ENCODE results near the gene TFPT.

Gene TFPT

DNA sequence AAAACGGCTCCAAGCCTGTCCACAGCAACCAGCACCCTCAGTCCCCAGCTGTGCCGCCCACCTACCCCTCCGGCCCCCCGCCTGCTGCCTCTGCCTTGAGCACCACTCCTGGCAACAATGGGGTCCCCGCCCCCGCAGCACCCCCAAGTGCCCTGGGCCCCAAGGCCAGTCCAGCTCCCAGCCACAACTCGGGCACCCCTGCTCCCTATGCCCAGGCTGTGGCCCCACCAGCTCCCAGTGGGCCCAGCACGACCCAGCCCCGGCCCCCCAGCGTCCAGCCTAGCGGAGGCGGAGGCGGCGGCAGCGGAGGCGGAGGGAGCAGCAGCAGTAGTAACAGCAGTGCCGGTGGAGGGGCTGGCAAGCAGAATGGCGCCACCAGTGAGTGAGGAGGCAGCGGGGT, 32.7 kb upstream of the TFPT start:
- DNase-seq = no peak

DNA sequence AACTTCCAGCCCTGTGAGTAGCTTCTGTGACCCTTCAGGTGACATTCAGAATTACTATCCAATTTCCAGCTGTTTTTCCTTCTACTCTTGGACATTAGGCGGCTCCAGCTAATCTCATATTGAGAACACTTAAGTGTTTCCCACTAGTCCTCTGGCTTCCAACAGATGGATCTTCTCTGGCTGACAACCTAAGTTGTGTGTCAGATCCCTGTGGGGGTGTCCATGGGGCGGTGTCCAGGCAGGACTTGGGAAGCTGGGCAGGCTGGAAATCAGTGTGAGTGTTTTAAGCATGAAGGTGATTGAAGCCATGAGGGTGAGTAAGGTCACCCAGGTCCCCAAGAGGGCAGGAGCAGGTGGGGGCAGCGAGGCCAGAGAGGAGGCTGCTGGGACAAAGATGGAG, 32.2 kb upstream of the TFPT start:
- DNase-seq = no peak

GRCh38 chr19:54145541-54146158, 30.2 kb upstream of the TFPT start:
- no peak for DNase-seq

GRCh38 chr19:54142166-54142780, 26.8 kb upstream of the TFPT start:
- DNase-seq = no peak

DNA sequence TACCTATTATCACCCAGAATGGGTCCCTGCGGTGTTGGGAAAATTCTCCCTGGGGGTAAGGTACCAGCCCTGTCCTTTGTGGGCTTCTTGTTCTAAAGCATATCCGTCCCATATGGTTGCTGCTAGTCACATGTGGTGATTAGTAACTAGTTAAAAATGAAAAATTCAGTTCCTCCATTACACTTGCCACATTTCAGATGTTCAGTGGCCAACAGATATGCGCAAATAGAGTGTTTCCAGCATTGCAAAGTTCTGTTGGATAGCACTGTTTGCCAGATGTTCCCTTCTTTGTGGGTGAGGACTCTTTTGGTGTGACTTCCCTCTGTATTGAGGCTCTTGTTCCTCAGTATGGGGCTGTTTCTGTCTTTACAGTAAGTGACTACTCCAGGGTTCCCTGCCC, 25.9 kb upstream of the TFPT start:
- DNase-seq = no peak

DNA sequence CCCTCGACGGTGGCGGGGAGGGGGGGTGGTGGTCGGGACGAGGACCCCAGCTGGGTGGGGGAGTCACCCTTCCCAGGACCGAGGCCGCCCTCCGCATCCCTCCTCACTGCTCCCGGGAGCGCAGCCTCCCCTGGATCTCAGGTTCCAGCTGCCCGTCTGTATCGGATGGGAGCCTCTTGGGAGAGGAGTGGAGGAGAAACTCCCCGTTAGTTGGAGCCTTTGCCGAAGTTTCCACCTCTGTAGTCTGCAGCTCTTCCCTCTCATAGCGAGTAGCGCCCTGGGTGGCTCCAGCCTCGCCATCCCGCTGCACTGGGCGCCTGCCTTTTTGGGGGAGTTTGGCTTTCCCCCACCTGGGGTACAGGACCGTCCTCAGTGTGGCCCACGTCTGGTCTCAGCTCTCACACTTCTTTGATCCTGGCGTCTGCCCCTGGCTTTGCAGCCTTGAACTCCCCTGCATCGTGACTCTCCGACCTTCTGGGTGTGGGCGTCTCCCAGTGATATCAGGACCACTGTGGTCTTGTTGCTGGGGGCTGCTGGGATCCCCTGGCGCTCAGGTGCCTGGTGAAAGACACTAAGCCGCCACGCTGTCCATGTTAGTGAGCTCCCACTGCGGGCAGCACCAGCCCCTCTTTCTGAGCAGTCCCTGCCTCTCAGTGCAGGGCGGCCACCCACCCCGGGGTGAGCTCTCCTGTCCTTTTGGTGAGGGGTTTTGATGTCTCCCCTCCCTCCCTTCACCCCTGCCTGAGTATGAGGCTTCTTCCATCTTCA, 23.2 kb upstream of the TFPT start:
- no peak for DNase-seq

DNA sequence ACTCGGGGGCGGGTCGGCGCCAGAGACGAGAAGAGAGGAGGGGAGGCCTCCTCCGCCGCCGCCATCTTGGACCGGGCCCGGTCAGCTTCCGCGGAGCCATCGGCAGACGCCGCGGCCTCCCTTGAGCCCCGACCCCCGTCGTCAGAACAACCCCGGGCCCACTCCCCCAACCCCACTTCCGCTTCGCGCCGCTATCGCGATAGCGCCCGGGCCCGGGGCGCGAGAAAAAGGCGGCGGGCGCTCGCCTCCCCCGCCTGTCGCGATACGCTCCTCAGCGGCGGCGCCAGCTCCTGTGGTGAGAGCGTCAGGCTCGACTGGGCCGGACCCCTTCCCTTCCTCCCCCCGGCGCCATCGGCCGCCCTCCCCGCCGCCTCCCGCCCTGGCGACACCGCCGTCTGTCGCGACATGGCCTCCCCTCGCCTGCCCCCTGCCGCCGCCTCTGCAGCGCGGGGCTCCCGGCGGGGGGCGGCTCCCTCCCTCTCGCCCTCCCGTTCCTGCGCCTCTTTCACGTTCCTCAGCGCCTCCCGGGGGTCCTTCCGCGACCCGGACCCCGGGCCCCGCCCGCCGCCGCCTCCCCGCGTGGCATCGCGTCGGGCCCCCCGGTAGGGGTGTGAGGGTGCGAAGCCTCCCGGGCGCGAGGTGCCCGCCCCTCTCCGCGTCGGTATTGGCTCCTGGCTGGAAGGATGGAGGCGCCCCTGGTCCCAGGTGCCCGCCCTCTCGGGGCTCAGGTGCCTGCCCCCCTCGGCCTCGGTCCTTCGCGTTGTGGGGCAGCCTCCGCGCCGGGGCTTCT, 22.4 kb upstream of the TFPT start, which contains the start of gene CNOT3:
CNOT3 (plus strand) TSS at position 64 of the 790 bp plus-strand sequence. CDS start 5,217 bp downstream, outside the sequence.
- peak; percentile 44 for DNase-seq

DNA sequence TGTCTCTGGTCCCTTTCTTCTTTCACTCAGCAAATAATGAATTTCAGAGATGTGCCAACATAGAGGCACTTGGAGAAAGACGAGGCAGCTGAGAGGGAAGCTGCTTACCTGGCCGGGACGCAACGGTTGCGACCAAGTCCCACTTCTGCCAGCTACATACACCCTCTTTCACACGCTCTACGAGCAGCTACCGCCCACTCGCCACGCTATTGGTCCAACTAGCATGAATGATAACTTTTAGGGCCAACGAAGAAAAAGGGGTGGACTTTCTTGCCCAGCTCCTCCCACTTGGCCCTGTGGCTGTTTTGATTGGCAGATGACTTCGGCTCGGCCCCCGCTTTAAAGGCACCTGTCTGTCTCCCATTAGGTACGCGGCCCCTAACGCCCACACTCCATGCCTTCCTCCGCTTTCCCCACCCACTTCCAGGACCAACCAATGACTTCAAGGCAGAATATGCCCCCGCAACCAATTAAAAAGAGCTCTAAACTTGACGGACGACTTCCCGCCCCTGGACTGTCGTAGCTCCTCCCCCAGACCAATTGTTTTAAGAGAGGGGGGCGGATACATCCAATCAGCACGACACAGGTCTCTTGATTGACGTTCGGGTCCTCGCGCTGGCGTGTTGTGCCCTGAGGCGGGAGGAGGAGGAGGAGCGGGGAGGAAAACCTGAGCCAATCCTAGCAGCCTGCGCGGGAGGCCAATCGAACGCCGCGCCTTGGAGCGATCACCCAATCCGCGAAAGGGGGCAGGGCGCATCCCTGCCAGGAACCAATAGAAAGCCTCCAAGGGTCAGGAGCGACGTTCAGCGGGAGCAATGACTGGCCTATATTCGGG, 21.6 kb upstream of the TFPT start:
- peak; percentile 94 for DNase-seq

DNA sequence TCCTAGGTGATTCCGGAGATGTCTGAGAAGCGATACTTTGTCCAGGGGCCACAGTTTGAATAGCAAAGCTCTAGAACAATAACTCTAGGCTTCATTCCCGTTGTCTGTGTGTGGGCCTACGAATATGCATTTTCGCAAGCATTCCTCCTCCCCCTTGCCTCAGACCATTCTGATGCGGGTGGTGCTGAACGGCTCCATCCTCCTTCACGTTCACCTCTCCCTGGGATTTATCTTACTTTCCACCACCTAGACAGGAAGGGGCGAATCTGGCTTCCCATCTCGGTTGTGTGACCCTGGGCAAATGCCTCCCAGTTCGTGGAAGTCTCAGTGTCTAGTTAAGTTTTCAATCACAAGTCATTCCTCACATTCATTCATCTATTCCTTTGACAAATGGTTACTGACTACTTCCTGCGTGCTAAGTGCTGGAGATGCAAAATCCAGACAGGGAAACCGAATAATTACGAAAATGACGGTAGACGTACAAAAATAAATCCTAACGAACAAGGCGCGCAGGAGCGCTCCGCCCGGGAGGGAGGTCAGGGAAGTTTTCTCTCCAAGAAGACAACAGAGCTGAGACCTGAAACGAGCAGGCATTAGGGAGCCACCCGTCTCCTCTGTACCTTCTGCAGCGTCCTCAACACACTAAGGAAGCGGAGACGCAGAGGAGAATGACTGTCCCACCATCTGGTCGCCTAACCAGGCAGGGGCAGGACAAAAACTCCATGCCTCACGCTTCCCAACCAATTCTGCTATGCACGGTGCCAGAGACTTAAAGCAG, 20.8 kb upstream of the TFPT start:
- no peak for DNase-seq

DNA sequence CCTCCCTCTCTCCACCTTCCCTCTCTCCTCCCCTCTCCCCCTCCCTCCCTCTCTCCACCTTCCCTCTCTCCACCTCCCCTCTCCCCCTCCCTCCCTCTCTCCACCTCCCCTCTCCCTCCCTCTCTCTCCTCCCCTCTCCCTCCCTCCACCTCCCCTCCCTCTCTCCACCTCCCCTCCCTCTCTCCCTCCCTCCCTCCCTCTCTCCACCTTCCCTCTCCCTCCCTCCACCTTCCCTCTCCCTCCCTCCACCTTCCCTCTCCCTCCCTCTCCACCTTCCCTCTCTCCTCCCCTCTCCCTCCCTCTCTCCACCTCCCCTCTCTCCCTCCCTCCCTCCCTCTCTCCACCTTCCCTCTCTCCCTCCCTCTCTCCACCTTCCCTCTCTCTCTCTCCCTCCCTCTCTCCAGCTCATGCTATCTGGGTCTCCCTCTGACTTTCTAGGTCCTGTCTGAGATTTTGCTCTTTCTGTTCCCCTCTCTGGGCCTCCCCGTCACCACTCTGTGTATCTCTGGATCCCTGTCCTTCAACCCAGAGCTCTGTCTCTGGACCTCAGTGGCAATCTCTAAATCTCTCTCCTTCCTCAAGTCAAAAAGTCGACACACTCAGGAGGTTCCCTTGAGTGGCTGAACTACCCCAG, 18.6 kb upstream of the TFPT start:
- no peak for DNase-seq

GRCh38 chr19:54133312-54133956, 18.0 kb upstream of the TFPT start:
- DNase-seq = no peak

GRCh38 chr19:54129617-54129996, 14.2 kb upstream of the TFPT start:
- no peak for DNase-seq

- DNase-seq = no peak
These were observed 13.5 kb upstream of the TFPT start for GRCh38 chr19:54128796-54129616.

DNA sequence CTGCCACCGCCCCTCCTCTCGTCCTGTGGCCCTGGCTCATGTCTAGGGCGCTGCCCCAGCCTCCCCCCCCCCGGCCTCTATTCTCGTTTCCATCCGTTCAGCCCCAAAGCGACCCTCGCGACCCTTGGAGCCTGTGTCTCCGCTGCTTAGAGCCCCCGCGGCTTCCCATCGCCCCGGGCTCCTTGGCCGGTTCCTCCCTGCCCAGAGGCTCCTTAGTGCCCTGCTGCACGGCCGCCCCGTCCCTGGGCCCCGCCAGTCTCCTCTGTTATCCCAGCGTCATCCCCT, 12.9 kb upstream of the TFPT start:
- no peak for DNase-seq

- DNase-seq = no peak
These were observed 12.4 kb upstream of the TFPT start for GRCh38 chr19:54127688-54128440.

GRCh38 chr19:54125713-54126112, 10.3 kb upstream of the TFPT start:
- no peak for DNase-seq

GRCh38 chr19:54124393-54124792, 8.9 kb upstream of the TFPT start:
- DNase-seq = no peak

DNA sequence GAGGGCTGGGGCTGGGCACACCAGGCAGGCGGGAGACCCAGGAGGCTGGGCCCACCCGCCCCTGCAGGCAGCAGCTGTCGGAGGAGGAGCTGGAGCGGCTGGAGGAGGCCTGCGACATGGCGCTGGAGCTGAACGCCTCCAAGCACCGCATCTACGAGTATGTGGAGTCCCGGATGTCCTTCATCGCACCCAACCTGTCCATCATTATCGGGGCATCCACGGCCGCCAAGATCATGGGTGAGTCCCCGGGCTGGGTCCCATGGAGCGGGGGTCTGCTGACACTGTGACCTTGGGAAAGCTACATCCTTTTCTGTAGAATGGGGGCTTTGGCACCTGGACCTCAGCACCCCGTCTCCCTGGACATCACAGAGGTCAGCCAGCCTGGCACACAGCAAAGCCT, 8.2 kb upstream of the TFPT start:
- DNase-seq = no peak

- DNase-seq = no peak
These were observed 5.8 kb upstream of the TFPT start for GRCh38 chr19:54121259-54121658.
